Measurements from ENCODE around the gene TTLL7. TPM values are rescaled to one million over a fixed set of nuclear protein-coding genes. Genes with fewer than 3 reads are reported as not detected.

Gene TTLL7, protein sequence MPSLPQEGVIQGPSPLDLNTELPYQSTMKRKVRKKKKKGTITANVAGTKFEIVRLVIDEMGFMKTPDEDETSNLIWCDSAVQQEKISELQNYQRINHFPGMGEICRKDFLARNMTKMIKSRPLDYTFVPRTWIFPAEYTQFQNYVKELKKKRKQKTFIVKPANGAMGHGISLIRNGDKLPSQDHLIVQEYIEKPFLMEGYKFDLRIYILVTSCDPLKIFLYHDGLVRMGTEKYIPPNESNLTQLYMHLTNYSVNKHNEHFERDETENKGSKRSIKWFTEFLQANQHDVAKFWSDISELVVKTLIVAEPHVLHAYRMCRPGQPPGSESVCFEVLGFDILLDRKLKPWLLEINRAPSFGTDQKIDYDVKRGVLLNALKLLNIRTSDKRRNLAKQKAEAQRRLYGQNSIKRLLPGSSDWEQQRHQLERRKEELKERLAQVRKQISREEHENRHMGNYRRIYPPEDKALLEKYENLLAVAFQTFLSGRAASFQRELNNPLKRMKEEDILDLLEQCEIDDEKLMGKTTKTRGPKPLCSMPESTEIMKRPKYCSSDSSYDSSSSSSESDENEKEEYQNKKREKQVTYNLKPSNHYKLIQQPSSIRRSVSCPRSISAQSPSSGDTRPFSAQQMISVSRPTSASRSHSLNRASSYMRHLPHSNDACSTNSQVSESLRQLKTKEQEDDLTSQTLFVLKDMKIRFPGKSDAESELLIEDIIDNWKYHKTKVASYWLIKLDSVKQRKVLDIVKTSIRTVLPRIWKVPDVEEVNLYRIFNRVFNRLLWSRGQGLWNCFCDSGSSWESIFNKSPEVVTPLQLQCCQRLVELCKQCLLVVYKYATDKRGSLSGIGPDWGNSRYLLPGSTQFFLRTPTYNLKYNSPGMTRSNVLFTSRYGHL
- total RNA-seq (10 to 100 TPM in 4 of 5 donors, 1 to 10 TPM in 1; 1.4 to 50.8 (median 25.5) TPM), polyA plus RNA-seq (1 to 10 TPM; 4.0 to 4.1 (median 4.1) TPM)
- long read RNA-seq, donor 1, result 0 reads
- long read RNA-seq, donor 2, result 0 reads
- long read RNA-seq, donor 3, result 0 reads
- long read RNA-seq, donor 4, result 0 reads
- long read RNA-seq, donor 5, result 0 reads
- long read RNA-seq, donor 6, result 0 reads
- long read RNA-seq, donor 7, partial matches to known transcripts, result 0 of 1 reads
- long read RNA-seq, donor 7, other reads (novel, unspliced or antisense), result 0 of 1 reads
- long read RNA-seq, donor 8, result 0 reads
- long read RNA-seq, donor 9, partial matches to known transcripts, result 0 of 1 reads
- long read RNA-seq, donor 9, other reads (novel, unspliced or antisense), result 0 of 1 reads
- long read RNA-seq, donor 10, result 0 reads

DNA sequence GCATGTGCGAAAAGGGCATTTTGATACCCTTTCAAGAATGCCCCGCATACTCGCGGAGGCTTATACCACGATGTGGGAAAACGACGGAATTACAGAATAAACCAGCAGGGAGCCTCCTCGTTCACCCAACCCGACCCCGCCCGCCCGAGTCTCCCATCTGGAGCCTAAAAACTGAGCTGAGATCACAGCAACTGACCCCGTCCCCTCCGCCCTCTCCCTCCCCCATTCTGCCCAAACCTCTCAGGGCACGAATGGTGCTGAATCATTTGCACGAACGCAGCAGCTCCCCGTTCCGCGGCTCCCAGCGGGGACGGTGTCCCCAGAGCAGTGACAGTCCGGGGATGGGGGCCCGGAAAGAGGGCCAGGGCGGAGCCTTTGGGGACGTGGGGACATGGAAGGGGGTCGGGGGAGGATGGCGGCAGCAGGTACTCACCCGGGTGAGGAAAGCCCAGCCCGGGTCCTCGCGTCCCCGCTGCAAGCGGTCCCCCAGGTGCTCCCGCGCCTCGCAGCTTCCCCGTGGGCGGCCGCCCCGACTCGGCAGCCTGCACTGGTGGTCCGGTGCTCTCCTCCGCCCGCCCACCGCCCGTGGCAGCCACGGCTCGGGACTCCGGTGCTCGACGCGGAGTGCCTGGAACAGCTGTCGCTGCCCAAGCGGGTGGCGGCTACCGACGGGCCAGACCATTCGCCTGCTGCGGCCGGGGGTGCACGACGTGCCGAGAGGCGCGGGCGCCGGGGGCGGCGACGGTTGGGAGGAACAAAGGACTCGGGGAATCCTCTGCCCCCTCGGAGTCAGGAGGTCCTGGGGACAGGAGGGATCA, at the start of gene TTLL7:
TTLL7 (minus strand) TSS at position 635 of the 818 bp plus-strand sequence. CDS start 46,921 bp downstream, outside the sequence.
- no peak for TF ChIP-seq CTCF (IDR thresholded peaks at IDR 0.05)
- TF ChIP-seq POLR2AphosphoS5 (IDR thresholded peaks at IDR 0.05), result peak in 2 of 3 donors; percentile 66 to 71
- peak in 1 of 4 donors; percentile 48 for TF ChIP-seq POLR2A (IDR thresholded peaks at IDR 0.05)
- no peak for TF ChIP-seq EP300 (IDR thresholded peaks at IDR 0.05)
- peaks cover 0 to 40% (median 23%) of the 10 kb centered on the region in 4 donors for H3K4me1 ChIP-seq
- no peaks in the 10 kb centered on the region for H3K9me3 ChIP-seq
- 0 to 2% (median 1%) methylated on average over 15 to 73 of the region's 73 CpGs for WGBS, 5 donors
- H3K27ac ChIP-seq, result peak within 1 kb of the TSS; percentile 83 to 92 (median 91)
- DNase-seq, result peak; percentile 79 to 93
- H3K36me3 ChIP-seq, result no peaks in the 10 kb centered on the region
- H3K4me3 ChIP-seq, result peak within 1 kb of the TSS; percentile 83 to 90 (median 89)
- H3K27me3 ChIP-seq, result peaks cover 0 to 13% (median 10%) of the 10 kb centered on the region in 3 donors
- intact Hi-C loops (cut with DNase I; ENCODE audit: low total_unique reads), result no loop called here

DNA sequence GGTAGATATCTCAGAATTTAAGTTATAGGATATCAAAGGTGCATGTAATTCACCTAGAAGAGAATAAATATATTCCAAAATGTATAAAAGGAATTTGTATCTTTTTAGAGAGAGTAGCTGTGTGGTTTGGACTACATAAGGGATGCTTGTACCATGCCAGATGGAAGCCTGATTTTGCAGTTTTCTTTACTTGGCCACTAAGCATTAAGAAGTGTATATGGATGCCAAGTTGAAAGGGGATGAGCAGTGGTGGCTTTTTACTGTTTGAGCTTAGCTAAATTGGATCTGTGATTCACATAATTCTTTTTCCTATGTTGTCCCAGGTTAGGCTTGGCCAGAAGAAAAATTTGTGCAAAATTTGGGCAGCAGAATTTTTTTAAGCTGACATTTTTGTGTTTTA, 43.5 kb upstream of the TTLL7 start:
- no peaks in the 10 kb centered on the region for H3K4me1 ChIP-seq
- no peaks in the 10 kb centered on the region for H3K27me3 ChIP-seq
- intact Hi-C loops (cut with DNase I; ENCODE audit: low total_unique reads), result no loop called here
- DNase-seq, result no peak
- H3K9me3 ChIP-seq, result no peaks in the 10 kb centered on the region
- TF ChIP-seq CTCF (IDR thresholded peaks at IDR 0.05), result no peak
- no peak for TF ChIP-seq EP300 (IDR thresholded peaks at IDR 0.05)
- TF ChIP-seq POLR2A (IDR thresholded peaks at IDR 0.05), result no peak
- no peak for TF ChIP-seq POLR2AphosphoS5 (IDR thresholded peaks at IDR 0.05)
- H3K36me3 ChIP-seq, result no peaks in the 10 kb centered on the region
- no peak overlapping the region for H3K4me3 ChIP-seq
- H3K27ac ChIP-seq, result no peak overlapping the region

GRCh38 chr1:84037758-84038611, 39.1 kb upstream of the TTLL7 start:
- no peaks in the 10 kb centered on the region for H3K4me1 ChIP-seq
- 80 to 91% (median 88%) methylated on average over 9 of the region's 9 CpGs for WGBS, 5 donors
- no peak overlapping the region for H3K4me3 ChIP-seq
- no peak for TF ChIP-seq POLR2A (IDR thresholded peaks at IDR 0.05)
- TF ChIP-seq POLR2AphosphoS5 (IDR thresholded peaks at IDR 0.05), result no peak
- no peak for TF ChIP-seq CTCF (IDR thresholded peaks at IDR 0.05)
- TF ChIP-seq EP300 (IDR thresholded peaks at IDR 0.05), result no peak
- H3K27me3 ChIP-seq, result no peaks in the 10 kb centered on the region
- H3K27ac ChIP-seq, result no peak overlapping the region
- H3K9me3 ChIP-seq, result no peaks in the 10 kb centered on the region
- DNase-seq, result no peak
- no peaks in the 10 kb centered on the region for H3K36me3 ChIP-seq
- intact Hi-C loops (cut with DNase I; ENCODE audit: low total_unique reads), result no loop called here
